ENCODE measurements around the gene CEMIP. TPM values are rescaled to one million over a fixed set of nuclear protein-coding genes. Genes with fewer than 3 reads are reported as not detected.

Gene CEMIP
- total and polyA plus RNA-seq, 2 experiments from 2014 or later, result 0.27 to 2.1 TPM

DNA sequence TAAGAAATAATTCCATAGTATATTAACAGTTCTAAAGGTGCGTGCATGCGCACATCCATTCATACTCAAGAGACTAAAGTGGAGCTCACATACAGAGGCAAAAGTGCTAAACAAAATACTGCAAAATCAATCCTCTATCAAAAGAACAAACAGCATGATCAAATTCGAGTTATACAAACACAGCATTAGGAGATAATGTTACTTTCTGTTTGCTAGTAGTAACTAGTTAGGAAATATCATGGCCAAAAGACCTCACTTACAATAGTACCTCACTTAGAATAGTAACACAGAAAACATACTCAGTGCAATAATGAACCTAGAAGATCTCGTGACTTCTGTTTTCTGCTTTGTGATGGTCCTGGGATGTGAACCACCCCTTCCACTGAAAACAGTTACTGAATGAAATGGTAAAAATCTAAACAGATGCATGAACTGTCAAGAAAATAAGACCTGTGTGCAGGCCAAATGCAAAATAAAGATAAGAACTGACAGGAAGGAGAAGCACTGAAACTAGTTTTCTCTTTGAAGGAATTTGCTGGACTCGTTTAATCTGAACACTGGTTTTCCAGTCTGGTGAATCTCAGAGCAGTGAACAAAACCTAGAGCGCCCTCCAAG lies 20.9 kb upstream of the CEMIP start (continued):
- TF ChIP-seq, protein P1, sequence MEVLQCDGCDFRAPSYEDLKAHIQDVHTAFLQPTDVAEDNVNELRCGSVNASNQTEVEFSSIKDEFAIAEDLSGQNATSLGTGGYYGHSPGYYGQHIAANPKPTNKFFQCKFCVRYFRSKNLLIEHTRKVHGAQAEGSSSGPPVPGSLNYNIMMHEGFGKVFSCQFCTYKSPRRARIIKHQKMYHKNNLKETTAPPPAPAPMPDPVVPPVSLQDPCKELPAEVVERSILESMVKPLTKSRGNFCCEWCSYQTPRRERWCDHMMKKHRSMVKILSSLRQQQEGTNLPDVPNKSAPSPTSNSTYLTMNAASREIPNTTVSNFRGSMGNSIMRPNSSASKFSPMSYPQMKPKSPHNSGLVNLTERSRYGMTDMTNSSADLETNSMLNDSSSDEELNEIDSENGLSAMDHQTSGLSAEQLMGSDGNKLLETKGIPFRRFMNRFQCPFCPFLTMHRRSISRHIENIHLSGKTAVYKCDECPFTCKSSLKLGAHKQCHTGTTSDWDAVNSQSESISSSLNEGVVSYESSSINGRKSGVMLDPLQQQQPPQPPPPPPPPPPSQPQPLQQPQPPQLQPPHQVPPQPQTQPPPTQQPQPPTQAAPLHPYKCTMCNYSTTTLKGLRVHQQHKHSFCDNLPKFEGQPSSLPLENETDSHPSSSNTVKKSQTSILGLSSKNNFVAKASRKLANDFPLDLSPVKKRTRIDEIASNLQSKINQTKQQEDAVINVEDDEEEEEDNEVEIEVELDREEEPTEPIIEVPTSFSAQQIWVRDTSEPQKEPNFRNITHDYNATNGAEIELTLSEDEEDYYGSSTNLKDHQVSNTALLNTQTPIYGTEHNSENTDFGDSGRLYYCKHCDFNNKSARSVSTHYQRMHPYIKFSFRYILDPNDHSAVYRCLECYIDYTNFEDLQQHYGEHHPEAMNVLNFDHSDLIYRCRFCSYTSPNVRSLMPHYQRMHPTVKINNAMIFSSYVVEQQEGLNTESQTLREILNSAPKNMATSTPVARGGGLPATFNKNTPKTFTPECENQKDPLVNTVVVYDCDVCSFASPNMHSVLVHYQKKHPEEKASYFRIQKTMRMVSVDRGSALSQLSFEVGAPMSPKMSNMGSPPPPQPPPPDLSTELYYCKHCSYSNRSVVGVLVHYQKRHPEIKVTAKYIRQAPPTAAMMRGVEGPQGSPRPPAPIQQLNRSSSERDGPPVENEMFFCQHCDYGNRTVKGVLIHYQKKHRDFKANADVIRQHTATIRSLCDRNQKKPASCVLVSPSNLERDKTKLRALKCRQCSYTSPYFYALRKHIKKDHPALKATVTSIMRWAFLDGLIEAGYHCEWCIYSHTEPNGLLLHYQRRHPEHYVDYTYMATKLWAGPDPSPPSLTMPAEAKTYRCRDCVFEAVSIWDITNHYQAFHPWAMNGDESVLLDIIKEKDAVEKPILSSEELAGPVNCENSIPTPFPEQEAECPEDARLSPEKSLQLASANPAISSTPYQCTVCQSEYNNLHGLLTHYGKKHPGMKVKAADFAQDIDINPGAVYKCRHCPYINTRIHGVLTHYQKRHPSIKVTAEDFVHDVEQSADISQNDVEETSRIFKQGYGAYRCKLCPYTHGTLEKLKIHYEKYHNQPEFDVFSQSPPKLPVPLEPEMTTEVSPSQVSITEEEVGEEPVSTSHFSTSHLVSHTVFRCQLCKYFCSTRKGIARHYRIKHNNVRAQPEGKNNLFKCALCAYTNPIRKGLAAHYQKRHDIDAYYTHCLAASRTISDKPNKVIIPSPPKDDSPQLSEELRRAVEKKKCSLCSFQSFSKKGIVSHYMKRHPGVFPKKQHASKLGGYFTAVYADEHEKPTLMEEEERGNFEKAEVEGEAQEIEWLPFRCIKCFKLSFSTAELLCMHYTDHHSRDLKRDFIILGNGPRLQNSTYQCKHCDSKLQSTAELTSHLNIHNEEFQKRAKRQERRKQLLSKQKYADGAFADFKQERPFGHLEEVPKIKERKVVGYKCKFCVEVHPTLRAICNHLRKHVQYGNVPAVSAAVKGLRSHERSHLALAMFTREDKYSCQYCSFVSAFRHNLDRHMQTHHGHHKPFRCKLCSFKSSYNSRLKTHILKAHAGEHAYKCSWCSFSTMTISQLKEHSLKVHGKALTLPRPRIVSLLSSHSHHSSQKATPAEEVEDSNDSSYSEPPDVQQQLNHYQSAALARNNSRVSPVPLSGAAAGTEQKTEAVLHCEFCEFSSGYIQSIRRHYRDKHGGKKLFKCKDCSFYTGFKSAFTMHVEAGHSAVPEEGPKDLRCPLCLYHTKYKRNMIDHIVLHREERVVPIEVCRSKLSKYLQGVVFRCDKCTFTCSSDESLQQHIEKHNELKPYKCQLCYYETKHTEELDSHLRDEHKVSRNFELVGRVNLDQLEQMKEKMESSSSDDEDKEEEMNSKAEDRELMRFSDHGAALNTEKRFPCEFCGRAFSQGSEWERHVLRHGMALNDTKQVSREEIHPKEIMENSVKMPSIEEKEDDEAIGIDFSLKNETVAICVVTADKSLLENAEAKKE (CRISPR knock-in tag; IDR thresholded peaks at IDR 0.05), result no peak
- TF ChIP-seq JUNB (IDR thresholded peaks at IDR 0.05; ENCODE audit: unreplicated experiment) (no peak), ZNF114 (CRISPR knock-in tag; IDR thresholded peaks at IDR 0.05) (no peak)

DNA sequence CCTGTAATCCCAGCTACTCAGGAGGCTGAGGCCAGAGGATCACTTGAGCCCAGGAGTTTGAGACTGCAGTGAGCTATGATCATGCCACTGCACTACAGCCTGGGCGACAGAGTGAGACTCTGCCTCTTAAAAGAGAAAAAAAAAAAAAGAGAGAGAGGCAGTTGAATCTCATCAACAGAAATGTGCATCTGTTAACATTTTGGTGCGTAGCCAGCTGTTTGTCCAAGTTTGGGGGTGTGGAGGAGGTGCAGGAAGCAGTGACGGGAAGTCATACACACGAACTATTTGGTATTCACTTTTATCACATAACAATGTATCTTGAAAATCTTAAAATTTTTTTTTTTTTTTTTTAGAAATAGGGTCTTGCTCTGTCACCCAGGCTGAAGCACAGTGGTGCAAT lies 18.2 kb upstream of the CEMIP start:
- Histone ChIP-seq H3F3A (replicated peaks; ENCODE audit: low read depth) (no peaks in the 10 kb centered on the region), H4K20me1 (replicated peaks; ENCODE audit: insufficient read depth) (peaks cover 5% of the 10 kb centered on the region; the same call in 1 of the 2 replicates), H3K4me2 (no peak overlapping the region), H3K4me3 (no peak overlapping the region), H3K9me2 (ENCODE audit: insufficient read depth) (no peaks in the 10 kb centered on the region), H3K36me3 (ENCODE audit: insufficient read depth) (no peaks in the 10 kb centered on the region), H3K27ac (ENCODE audit: low read depth) (no peak overlapping the region), H2AFZ (no peak overlapping the region), H3K4me1 (ENCODE audit: insufficient read depth) (0 out of 2 replicates have a peak, but pooled peaks cover 4% of the 10 kb centered on the region), H3K79me2 (replicated peaks; ENCODE audit: insufficient read depth) (no peaks in the 10 kb centered on the region), H3K27me3 (ENCODE audit: insufficient read depth) (no peaks in the 10 kb centered on the region)
- peaks cover 7% of the 10 kb centered on the region; the same call in 2 of the 3 replicates for H3K4me1 Mint-ChIP-seq
- no peak overlapping the region for H3K4me3 Mint-ChIP-seq
- DNase-seq (ENCODE audit: low spot score) (no peak), ATAC-seq (no peak)
- peaks cover 6% of the 10 kb centered on the region for H3K27me3 Mint-ChIP-seq (ENCODE audit: insufficient read depth, low read depth, poor library complexity)
- no peaks in the 10 kb centered on the region; the same call in 2 of the 3 replicates for H3K9me3 Mint-ChIP-seq
- no peak overlapping the region for H3K27ac Mint-ChIP-seq
- H3K36me3 Mint-ChIP-seq (ENCODE audit: low read depth), result no peaks in the 10 kb centered on the region
- TF ChIP-seq NANOG (IDR thresholded peaks at IDR 0.05; ENCODE audit: borderline replicate concordance) (no peak), JUNB (IDR thresholded peaks at IDR 0.05; ENCODE audit: unreplicated experiment) (no peak), POLR2AphosphoS5 (IDR thresholded peaks at IDR 0.05; ENCODE audit: low read depth) (no peak), EZH2phosphoT487 (IDR thresholded peaks at IDR 0.05; ENCODE audit: unreplicated experiment) (no peak), ZNF114 (CRISPR knock-in tag; IDR thresholded peaks at IDR 0.05) (no peak), REST (IDR thresholded peaks at IDR 0.05; ENCODE audit: unreplicated experiment) (no peak)
- TF ChIP-seq, protein P2, sequence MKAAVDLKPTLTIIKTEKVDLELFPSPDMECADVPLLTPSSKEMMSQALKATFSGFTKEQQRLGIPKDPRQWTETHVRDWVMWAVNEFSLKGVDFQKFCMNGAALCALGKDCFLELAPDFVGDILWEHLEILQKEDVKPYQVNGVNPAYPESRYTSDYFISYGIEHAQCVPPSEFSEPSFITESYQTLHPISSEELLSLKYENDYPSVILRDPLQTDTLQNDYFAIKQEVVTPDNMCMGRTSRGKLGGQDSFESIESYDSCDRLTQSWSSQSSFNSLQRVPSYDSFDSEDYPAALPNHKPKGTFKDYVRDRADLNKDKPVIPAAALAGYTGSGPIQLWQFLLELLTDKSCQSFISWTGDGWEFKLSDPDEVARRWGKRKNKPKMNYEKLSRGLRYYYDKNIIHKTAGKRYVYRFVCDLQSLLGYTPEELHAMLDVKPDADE (IDR thresholded peaks at IDR 0.05), result no peak
- TF ChIP-seq, protein P3, sequence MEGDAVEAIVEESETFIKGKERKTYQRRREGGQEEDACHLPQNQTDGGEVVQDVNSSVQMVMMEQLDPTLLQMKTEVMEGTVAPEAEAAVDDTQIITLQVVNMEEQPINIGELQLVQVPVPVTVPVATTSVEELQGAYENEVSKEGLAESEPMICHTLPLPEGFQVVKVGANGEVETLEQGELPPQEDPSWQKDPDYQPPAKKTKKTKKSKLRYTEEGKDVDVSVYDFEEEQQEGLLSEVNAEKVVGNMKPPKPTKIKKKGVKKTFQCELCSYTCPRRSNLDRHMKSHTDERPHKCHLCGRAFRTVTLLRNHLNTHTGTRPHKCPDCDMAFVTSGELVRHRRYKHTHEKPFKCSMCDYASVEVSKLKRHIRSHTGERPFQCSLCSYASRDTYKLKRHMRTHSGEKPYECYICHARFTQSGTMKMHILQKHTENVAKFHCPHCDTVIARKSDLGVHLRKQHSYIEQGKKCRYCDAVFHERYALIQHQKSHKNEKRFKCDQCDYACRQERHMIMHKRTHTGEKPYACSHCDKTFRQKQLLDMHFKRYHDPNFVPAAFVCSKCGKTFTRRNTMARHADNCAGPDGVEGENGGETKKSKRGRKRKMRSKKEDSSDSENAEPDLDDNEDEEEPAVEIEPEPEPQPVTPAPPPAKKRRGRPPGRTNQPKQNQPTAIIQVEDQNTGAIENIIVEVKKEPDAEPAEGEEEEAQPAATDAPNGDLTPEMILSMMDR (conservative IDR thresholded peaks at IDR 0.05; ENCODE audit: low read depth in 2 of 2), result no peak
